Amniotic epithelial cell (primary cell): ENCODE results near the gene ABCB8.
"Not testable (repeated sequence)": the region's sequence is repeated elsewhere in the genome, so short reads cannot be mapped to it uniquely, and the experiment has no call there.

Experiments used
- DNase-seq: peaks from one replicate; pipeline ENCODE4 v3.0.0-alpha.2; 2010; ENCODE audit warnings: low read depth

ABCB8 gene

GRCh38 chr7:151035026-151035717 lies 6.9 kb downstream of the ABCB8 start:
- DNase-seq: no peak

GRCh38 chr7:151035902-151036301 lies 7.7 kb downstream of the ABCB8 start:
- no peak for DNase-seq

GRCh38 chr7:151038951-151039849 lies 10.9 kb downstream of the ABCB8 start:
- peak; percentile 87 for DNase-seq

GRCh38 chr7:151039850-151040548 lies 11.7 kb downstream of the ABCB8 start:
- DNase-seq: peak; percentile 39

GRCh38 chr7:151040616-151041375 lies 12.5 kb downstream of the ABCB8 start:
- DNase-seq: no peak

- not testable (repeated sequence) for DNase-seq
Measured at GRCh38 chr7:151043449-151043848, 15.2 kb downstream of the ABCB8 start.

GRCh38 chr7:151043959-151044358 lies 15.7 kb downstream of the ABCB8 start:
- no peak for DNase-seq

GRCh38 chr7:151045262-151045661 lies 17.0 kb downstream of the ABCB8 start:
- DNase-seq: no peak

- DNase-seq: no peak
Measured at GRCh38 chr7:151045967-151046366, 17.7 kb downstream of the ABCB8 start.

- DNase-seq: peak; percentile 69
Measured at GRCh38 chr7:151046603-151047573, 18.6 kb downstream of the ABCB8 start.

GRCh38 chr7:151047976-151048815 lies 19.9 kb downstream of the ABCB8 start, which contains the start of gene ASIC3:
Gene ASIC3, plus strand, starts transcription at chr7:151048531. Its CDS starts 355 bp downstream, at chr7:151048886.
- no peak for DNase-seq

- DNase-seq: no peak
Measured at GRCh38 chr7:151048911-151049463, 20.7 kb downstream of the ABCB8 start.

GRCh38 chr7:151051108-151051507 lies 22.9 kb downstream of the ABCB8 start:
- peak; percentile 65 for DNase-seq

GRCh38 chr7:151053096-151053495 lies 24.8 kb downstream of the ABCB8 start:
- no peak for DNase-seq

- no peak for DNase-seq
Measured at GRCh38 chr7:151053751-151054150, 25.5 kb downstream of the ABCB8 start.

- DNase-seq: no peak
Measured at GRCh38 chr7:151056283-151056665, 28.0 kb downstream of the ABCB8 start.

- no peak for DNase-seq
Measured at GRCh38 chr7:151056666-151057505, 28.6 kb downstream of the ABCB8 start.

GRCh38 chr7:151057506-151057988 lies 29.3 kb downstream of the ABCB8 start, which contains the start of gene CDK5:
Gene CDK5, minus strand, starts transcription at chr7:151057897. Its CDS starts 49 bp downstream, at chr7:151057848.
- peak; percentile 23 for DNase-seq
